HG02870 (cell line): ENCODE data around the gene MICALL2.
A peak's percentile ranks its signal among the peaks of the same experiment; 100 is the strongest.

Source experiments
- ATAC-seq: cut with Tn5 transposase; IDR thresholded peaks from one replicate; pipeline ENCODE4 v1.9.1; 2021; ENCODE audit warnings: mild to moderate bottlenecking, moderate library complexity; ENCODE audit not compliant: unreplicated experiment

The MICALL2 gene

DNA sequence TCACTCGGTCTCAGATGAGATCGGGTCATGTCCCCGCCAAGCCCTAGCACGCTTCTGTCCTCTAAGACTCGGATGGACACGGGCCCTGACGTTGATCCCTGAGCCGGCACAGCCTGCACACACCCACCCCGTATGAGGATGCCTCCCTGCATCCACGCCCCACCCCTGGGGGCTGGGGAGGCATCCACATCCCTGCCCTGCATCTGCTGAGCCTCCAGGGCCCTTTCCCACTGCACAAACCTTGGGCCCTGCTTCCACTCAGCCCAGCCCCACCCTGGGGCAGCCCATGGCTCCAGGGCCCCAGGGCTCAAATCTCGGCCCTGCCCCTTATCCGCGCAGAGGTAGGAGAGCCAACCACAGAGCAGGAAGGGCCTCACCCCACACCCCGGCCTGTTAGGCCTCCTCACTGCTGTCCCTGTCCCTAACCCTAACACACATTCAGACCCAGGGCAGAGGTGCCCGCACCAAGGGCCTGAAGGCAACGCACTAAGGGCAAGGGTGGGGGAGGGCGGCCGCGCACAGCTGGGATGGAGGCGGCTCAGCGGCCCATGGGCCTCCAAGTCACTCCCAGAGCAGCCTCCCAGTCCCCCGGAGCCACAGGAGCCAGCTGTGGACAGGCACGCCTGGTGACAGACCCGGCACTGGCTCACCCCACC, 9.5 kb upstream of the MICALL2 start:
- no peak for ATAC-seq

- no peak for ATAC-seq
Observed at GRCh38 chr7:1468203-1468602, 8.9 kb upstream of the MICALL2 start.

DNA sequence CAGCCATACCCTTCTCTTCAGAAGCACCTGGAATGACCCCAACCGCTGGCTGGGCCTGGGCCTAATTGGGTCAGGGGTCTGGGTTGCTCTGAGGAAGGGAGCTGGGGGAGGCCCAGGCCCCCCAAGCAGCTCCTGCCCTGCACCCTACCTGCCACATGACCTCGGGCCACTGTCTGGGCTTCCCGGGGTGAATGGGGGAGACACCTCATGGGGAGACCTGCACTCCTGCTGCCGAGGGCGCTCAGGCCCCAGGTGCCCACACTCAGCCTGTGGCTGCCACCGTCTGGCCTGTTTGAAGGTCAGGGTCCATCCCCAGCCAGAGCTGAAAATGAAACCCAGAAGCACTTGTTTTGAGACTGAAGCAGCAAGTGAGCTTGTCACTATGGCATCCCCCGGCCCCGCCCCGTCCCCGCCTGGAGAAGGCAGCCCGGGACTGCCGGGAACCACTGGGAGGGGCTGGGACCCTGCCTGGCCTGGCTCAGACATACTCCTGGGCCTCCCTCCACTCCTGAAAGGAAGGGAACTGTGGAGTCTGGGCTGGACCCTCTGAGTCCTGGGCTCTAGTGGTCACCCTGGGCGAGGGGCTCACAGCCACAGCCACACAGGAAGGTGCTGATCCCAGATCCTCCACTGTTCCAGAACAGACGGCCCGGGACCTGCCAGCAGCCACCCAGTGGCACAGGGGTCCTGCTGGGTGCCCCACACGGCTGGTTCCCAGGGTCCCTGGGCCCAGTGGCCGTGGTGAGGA, 7.4 kb upstream of the MICALL2 start:
- ATAC-seq, result no peak

DNA sequence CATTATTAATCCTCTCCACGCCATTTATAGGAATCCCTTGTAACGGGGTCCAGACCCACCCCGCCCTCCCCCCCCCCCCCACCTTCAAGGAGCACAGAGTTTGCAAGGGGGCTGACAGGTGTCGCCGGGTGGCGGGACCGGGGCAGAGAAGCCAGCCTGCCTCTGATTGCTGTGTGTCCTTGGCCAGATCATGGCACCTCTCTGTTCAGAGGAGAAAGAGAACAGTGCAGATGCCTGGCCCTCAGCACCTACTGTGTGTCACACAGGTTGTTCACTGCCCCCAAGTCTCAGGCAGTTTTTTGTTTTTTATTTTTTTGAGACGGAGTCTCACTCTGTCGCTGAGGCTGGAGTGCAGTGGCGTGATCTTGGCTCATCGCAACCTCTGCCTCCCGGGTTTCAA, 5.4 kb upstream of the MICALL2 start:
- no peak for ATAC-seq

GRCh38 chr7:1463676-1464223, 4.5 kb upstream of the MICALL2 start:
- ATAC-seq, result no peak

DNA sequence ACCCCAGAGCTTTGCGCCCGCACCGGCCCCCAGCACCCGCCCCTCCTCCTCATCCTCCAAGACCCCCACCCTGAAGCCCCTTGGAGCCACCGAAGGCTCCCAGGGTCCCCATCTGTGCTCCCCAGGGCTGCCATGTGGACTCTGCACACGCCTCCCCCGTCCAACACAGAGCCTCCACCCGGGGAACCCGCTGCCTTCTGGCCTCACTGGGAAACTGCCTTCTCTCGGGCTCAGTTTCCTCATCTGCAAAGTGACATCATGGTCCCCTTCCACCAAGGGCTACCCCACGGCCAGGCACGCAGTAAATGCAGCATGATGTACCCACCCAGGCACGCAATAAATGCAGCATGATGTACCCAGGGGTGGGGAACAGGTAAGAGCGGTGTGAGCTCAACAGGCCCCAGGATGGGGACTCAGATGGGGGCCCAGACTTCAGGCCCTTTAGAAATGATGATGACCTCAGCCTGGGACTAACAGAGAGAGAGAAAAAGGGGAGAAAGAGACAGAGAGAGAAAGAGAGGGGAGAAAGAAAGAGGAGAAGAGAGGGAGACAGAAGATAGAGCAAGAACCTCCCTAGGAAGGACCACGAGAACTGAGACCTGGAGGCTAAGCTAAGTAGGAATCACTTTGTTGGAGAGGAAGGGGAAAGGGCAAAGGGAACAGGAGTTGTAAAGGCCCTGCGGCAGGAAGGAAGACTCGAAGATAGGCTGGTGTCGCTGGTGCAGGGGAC, 2.5 kb upstream of the MICALL2 start:
- no peak for ATAC-seq

- no peak for ATAC-seq
Observed at GRCh38 chr7:1460821-1461645, 1.8 kb upstream of the MICALL2 start.

DNA sequence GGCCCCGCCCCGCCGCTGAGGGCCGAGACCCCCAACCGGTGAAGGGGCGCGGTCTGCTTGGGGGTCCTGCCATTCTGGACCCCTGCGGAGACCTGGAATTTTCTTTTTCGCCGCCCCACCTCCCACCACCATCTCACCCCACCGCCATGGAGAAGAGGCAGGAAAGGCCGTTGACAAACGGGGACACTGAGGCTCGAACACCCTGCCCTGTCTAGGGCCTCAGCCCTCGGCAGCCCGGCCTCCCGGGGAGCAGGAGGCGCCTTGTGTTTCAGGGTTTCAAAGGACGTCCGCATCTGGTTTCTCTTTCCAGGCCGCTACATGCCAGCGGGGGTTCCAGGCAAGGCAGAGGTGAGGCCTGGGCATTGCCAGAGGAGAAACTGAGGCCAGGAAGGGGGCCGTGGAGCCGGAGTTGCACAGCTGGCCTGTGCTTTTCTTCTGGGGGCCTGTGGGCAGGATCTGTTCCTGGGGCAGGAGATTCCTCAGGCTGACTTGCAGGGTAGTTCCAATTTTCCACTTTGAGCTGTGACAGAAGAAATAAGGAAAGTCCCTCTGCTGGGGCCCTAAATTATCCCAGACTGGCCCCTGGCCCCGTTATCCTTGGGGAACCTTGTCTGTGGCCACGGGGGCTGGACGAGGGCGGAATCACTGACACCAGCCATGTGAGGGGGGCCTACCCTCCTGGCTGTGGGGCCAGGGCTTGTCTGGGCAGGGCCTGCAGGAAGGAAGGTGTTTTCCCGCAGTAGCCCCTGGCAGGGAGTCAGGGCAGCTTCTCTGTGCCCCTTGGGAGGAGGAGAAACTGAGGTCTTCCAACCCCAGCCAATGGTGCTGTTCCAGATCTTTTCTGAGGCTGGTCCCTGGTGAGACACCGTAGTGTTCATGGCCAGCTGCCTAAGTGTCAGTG, 900 bp upstream of the MICALL2 start:
- ATAC-seq, result no peak

DNA sequence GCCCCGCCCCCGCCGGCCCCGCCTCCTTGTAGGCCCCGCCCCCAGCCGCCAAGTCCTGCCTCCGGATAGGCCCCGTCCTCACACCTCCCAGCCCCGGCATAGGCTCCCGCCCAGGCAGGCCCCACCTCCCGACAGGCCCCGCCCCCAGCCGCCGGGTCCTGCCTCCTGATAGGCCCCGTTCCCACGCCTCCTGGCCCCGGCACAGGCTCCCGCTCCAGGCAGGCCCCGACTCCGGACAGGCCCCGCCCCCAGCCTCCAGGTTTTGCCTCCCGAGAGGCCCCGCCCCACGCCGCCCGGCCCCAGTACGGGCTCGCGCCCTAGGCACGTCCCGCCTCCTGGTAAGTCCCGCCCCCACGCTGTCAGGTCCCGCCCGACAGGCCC, 232 bp upstream of the MICALL2 start:
- ATAC-seq, result peak; percentile 92

- ATAC-seq, result no peak
Observed at GRCh38 chr7:1457949-1458682, 1.2 kb downstream of the MICALL2 start.

DNA sequence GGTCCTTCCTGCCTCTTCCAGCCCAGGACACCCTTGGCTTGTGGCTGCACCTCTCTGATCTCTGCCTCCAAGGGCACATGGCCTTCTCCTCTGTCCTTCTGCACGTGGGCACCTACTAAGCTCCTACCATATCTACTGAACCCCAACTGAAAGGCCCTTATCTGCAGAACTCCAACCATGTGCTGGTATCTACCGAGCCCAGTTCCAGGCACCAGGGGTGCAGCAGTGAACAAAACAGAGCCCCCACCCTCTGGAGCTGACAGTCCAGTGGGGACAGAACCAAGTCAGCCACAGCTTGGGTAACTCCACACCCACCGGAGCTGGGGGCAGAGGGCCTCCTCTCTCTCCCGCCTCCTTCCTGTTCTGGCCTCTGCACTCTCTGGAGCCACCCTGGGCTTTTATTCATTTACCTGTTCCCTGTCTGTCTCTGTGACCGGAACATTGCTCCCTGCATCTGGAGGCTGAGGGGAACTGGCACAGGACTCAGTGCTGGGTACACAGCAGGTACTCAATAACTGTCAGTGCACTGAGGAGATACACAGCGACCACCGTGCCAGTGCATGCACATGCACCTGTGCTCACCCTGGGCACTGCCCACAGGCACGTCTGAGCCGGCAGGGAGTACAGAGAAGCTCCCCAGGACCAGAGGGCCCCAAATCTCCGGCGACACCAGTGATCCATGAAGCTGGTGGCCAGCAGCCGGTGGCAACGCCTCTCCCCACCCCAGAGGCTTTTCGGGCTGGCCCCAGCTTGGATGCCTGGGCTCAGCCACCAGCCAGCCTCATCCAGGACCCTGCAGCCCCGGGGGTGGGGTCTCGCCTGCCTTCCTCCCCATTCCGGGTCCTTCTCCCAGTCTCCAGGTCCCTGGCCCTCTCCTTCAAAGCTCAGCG, 2.0 kb downstream of the MICALL2 start:
- ATAC-seq, result no peak

GRCh38 chr7:1455955-1456354, 3.3 kb downstream of the MICALL2 start:
- ATAC-seq, result no peak

GRCh38 chr7:1455241-1455939, 3.9 kb downstream of the MICALL2 start:
- ATAC-seq, result no peak

GRCh38 chr7:1454542-1454941, 4.7 kb downstream of the MICALL2 start:
- no peak for ATAC-seq

DNA sequence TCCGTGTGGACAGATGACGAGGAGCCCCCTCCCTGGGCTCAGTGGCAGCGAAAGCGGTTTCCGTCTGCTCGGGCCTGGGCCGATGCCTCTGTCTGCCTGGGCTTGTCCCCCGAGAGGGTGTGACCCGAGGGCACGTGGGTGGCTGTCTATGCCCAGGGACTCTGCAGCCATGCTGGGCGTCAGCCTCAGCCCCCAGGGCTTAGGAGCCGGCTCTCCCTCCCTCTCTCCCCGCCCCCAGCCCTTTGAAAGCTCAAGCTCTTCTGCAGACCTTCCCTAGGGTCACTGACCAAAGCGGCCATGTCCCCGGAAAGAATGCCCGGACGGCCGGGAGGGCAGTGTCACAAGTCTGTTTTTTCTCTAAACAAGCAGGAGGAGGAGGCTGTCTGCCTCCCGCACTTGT, 7.1 kb downstream of the MICALL2 start:
- no peak for ATAC-seq

GRCh38 chr7:1450987-1451386, 8.3 kb downstream of the MICALL2 start:
- no peak for ATAC-seq

- ATAC-seq, result no peak
Observed at GRCh38 chr7:1450431-1450830, 8.8 kb downstream of the MICALL2 start.

DNA sequence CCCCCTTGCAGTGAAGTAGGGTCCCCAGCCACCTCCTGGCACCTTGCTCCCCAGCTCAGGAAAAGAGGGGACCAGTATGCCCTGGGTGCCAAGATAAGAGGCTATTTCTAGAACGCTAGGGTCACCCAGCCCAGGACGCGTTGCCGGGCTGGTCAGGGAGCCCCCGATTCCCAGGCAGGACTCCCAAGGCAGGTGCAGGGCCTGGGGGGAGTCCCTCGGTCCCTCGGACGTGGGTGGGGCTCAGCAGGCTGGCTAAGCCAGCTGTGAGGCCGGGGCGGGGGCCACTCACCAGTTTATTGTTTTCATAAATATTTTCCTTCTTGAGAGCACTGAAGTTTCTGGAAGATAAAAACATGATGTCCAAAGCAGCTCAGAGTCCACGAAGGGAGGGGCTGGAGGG, 9.3 kb downstream of the MICALL2 start:
- ATAC-seq, result no peak
